Neural crest cell (in vitro differentiated cells): ENCODE results near the gene NPEPL1. TPM values are rescaled to one million over a fixed set of nuclear protein-coding genes. Genes with fewer than 3 reads are reported as not detected.
"Not testable (repeated sequence)": the region's sequence is repeated elsewhere in the genome, so short reads cannot be mapped to it uniquely, and the experiment has no call there.

Source experiments
- DNase-seq: peaks from one replicate; pipeline ENCODE4 v3.0.0; 2021; ENCODE audit warnings: low read depth, mixed read lengths, low spot score
- H3K27ac Mint-ChIP-seq: one replicate; pipeline ENCODE4 v1.8.0; 2021; ENCODE audit warnings: mild to moderate bottlenecking, mixed read lengths; ENCODE audit not compliant: unreplicated experiment
- H3K27me3 Mint-ChIP-seq: 2 replicates; pipeline ENCODE4 v1.8.0; 2021; ENCODE audit warnings: low read depth, mild to moderate bottlenecking, mixed read lengths
- H3K36me3 Mint-ChIP-seq: 2 replicates; pipeline ENCODE4 v1.8.0; 2021; ENCODE audit warnings: low read depth, mild to moderate bottlenecking, mixed read lengths
- H3K4me1 Mint-ChIP-seq: 2 replicates; pipeline ENCODE4 v1.8.0; 2021; ENCODE audit warnings: mixed read lengths
- H3K4me3 Mint-ChIP-seq: one replicate; pipeline ENCODE4 v1.8.0; 2021; ENCODE audit warnings: mild to moderate bottlenecking, mixed read lengths
- H3K9me3 Mint-ChIP-seq: 2 replicates; pipeline ENCODE4 v1.8.0; 2021; ENCODE audit warnings: mixed read lengths
- long read RNA-seq: library from polyadenylated mRNA; unstranded; transcript quantifications from one replicate; pipeline ENCODE4 v2.0.0, GENCODE V29; 2020
- total RNA-seq: library from RNA; stranded (reverse); gene quantifications from 2 replicates; pipeline ENCODE4 v1.2.1, GENCODE V29; 2021
- TF ChIP-seq, protein P1 (sequence below): fragments of 200-600 bp; sonication (generic); conservative IDR thresholded peaks from 2 replicates; pipeline ENCODE4 v1.5.0; 2021; ENCODE audit warnings: antibody characterized with exemption, mild to moderate bottlenecking

NPEPL1 gene, protein sequence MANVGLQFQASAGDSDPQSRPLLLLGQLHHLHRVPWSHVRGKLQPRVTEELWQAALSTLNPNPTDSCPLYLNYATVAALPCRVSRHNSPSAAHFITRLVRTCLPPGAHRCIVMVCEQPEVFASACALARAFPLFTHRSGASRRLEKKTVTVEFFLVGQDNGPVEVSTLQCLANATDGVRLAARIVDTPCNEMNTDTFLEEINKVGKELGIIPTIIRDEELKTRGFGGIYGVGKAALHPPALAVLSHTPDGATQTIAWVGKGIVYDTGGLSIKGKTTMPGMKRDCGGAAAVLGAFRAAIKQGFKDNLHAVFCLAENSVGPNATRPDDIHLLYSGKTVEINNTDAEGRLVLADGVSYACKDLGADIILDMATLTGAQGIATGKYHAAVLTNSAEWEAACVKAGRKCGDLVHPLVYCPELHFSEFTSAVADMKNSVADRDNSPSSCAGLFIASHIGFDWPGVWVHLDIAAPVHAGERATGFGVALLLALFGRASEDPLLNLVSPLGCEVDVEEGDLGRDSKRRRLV
- total RNA-seq: 32.0 and 34.0 TPM in 2 replicates
- long read RNA-seq, partial matches to known transcripts: 0 of 4 reads
- long read RNA-seq, other reads (novel, unspliced or antisense): 3 of 4 reads

DNA sequence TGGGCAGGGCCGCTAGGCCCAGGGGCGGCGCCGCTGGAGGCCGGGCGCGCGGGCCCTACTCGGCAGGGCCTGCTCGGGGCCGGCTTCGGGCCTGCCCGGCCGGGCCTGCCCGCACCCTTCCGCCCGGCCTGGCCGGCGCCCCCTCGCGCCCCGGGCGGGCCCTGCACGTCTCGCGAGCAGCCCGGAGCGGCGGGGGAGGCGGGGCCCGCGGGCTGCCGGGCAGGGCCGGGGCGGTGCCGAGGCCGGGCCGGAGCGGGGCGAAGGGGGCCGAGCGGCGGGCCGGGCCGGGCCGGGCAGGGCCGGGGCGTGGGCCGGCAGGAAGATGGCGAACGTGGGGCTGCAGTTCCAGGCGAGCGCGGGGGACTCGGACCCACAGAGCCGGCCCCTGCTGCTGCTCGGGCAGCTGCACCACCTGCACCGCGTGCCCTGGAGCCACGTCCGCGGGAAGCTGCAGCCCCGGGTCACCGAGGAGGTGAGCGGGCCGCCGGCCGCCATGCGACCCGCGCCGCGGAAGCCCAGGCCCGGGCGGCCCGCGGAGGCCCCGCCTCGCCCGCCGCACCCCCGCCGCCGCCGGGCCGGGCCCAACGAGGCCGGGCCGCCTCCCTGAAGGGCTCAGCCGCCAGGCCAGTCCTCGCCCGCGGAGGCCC, at the start of gene NPEPL1:
Gene NPEPL1 (plus strand): TSS at position 222 of the 647 bp plus-strand sequence. CDS start 101 bp downstream, at position 323.
- Mint-ChIP-seq H3K4me1 (peaks cover 18% of the 10 kb centered on the region), H3K27ac (peak within 1 kb of the TSS; percentile 94), H3K27me3 (no peaks in the 10 kb centered on the region), H3K9me3 (no peaks in the 10 kb centered on the region), H3K36me3 (peaks cover 5% of the 10 kb centered on the region), H3K4me3 (peak within 1 kb of the TSS; percentile 74)
- TF ChIP-seq, protein P1, sequence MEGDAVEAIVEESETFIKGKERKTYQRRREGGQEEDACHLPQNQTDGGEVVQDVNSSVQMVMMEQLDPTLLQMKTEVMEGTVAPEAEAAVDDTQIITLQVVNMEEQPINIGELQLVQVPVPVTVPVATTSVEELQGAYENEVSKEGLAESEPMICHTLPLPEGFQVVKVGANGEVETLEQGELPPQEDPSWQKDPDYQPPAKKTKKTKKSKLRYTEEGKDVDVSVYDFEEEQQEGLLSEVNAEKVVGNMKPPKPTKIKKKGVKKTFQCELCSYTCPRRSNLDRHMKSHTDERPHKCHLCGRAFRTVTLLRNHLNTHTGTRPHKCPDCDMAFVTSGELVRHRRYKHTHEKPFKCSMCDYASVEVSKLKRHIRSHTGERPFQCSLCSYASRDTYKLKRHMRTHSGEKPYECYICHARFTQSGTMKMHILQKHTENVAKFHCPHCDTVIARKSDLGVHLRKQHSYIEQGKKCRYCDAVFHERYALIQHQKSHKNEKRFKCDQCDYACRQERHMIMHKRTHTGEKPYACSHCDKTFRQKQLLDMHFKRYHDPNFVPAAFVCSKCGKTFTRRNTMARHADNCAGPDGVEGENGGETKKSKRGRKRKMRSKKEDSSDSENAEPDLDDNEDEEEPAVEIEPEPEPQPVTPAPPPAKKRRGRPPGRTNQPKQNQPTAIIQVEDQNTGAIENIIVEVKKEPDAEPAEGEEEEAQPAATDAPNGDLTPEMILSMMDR: peak; percentile 28
- peak; percentile 53 for DNase-seq

GRCh38 chr20:58642896-58643295, 49.7 kb upstream of the NPEPL1 start:
- not testable (repeated sequence) for H3K4me3 Mint-ChIP-seq, H3K4me1 Mint-ChIP-seq, H3K9me3 Mint-ChIP-seq, H3K36me3 Mint-ChIP-seq, H3K27ac Mint-ChIP-seq, DNase-seq, H3K27me3 Mint-ChIP-seq

DNA sequence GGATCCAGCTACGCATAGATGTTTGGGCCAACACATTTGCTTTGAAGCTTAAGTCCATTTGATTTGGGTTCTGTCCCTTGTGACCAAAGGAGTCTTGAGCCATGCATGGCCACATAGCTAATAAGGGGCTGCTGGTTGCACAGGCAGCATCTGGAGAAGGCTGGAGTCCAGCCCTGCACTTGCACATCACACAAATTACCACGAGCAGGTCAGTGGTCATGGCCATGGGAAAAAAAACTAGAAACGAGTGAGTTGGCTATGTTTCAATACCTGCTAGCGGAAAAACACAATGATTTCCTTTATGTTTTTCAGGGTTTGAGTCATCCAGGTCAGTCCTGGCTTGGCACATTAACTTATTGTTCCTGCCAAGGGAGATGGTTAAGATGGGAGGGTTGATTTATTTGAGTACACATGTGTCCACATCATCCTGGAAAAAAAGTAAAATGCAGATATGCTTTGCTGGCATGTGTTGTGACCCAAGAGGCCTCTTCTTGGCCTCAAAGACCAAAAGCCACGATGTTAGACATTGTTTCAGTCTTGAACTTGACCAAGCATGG, 47.1 kb upstream of the NPEPL1 start:
- H3K36me3 Mint-ChIP-seq: no peaks in the 10 kb centered on the region
- TF ChIP-seq, protein P1: no peak
- no peak for DNase-seq
- H3K9me3 Mint-ChIP-seq: no peaks in the 10 kb centered on the region
- peaks cover 7% of the 10 kb centered on the region for H3K4me1 Mint-ChIP-seq
- H3K27me3 Mint-ChIP-seq: peaks cover 5% of the 10 kb centered on the region
- peak overlapping the region; percentile 50 for H3K4me3 Mint-ChIP-seq
- H3K27ac Mint-ChIP-seq: no peak overlapping the region

- Mint-ChIP-seq H3K27me3 (no peaks in the 10 kb centered on the region), H3K36me3 (no peaks in the 10 kb centered on the region)
- TF ChIP-seq, protein P1: no peak
Observed at GRCh38 chr20:58646257-58646656, 46.3 kb upstream of the NPEPL1 start.

DNA sequence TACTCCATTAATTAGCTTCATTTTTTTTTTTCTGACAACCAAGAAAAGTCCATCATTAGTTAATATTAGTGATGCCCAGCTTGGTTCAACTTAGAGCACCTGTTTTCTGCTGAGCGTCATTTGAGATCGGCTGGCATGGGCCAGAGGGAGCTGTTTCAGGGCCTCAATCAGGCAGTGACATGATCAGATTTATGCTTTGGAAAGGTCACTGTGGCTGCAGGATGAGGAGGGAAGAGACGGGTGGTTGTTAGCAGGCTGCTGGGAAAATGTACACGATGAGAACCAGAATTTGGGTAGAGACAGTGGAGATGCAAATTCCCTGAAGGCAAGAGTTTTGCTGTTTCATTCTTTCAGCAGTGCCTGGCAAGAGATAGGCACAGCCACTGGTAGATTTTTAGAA, 45.9 kb upstream of the NPEPL1 start:
- H3K4me3 Mint-ChIP-seq: peak overlapping the region; percentile 54
- H3K27ac Mint-ChIP-seq: no peak overlapping the region
- H3K4me1 Mint-ChIP-seq: peaks cover 10% of the 10 kb centered on the region
- no peaks in the 10 kb centered on the region for H3K9me3 Mint-ChIP-seq
- H3K27me3 Mint-ChIP-seq: no peaks in the 10 kb centered on the region
- no peak for DNase-seq
- H3K36me3 Mint-ChIP-seq: no peaks in the 10 kb centered on the region
- TF ChIP-seq, protein P1: no peak

More at GRCh38 chr20:58646257-58646656, 46.3 kb upstream of the NPEPL1 start:
- Mint-ChIP-seq H3K4me3 (peak overlapping the region; percentile 54), H3K9me3 (no peaks in the 10 kb centered on the region), H3K4me1 (peaks cover 7% of the 10 kb centered on the region), H3K27ac (no peak overlapping the region)
- DNase-seq: no peak
